HG03064 (cell line): Measurements from ENCODE around the gene TK2.
"Not testable (repeated sequence)": the region's sequence is repeated elsewhere in the genome, so short reads cannot be mapped to it uniquely, and the experiment has no call there.

Experiments used
- ATAC-seq: cut with Tn5 transposase; IDR thresholded peaks from one replicate; pipeline ENCODE4 v1.9.1; 2021; ENCODE audit warnings: low read depth; ENCODE audit not compliant: unreplicated experiment

Gene TK2

GRCh38 chr16:66508248-66508913, 41.5 kb downstream of the TK2 start:
- no peak for ATAC-seq

- no peak for ATAC-seq
Measured at GRCh38 chr16:66507731-66508239, 42.1 kb downstream of the TK2 start.

GRCh38 chr16:66503612-66504011, 46.3 kb downstream of the TK2 start:
- ATAC-seq = no peak

- no peak for ATAC-seq
Measured at GRCh38 chr16:66503030-66503429, 46.9 kb downstream of the TK2 start.

- ATAC-seq = no peak
Measured at GRCh38 chr16:66502020-66502913, 47.7 kb downstream of the TK2 start.

- not testable (repeated sequence) for ATAC-seq
Measured at GRCh38 chr16:66501563-66501962, 48.4 kb downstream of the TK2 start.

GRCh38 chr16:66497921-66498320, 52.0 kb downstream of the TK2 start:
- ATAC-seq = not testable (repeated sequence)

GRCh38 chr16:66496226-66496625, 53.7 kb downstream of the TK2 start:
- ATAC-seq = not testable (repeated sequence)

- no peak for ATAC-seq
Measured at GRCh38 chr16:66495440-66495839, 54.5 kb downstream of the TK2 start.

GRCh38 chr16:66494916-66495315, 55.0 kb downstream of the TK2 start:
- ATAC-seq = no peak

GRCh38 chr16:66493490-66494401, 56.2 kb downstream of the TK2 start:
- ATAC-seq = no peak

- ATAC-seq = no peak
Measured at GRCh38 chr16:66491716-66492064, 58.2 kb downstream of the TK2 start.

- no peak for ATAC-seq
Measured at GRCh38 chr16:66490774-66491715, 58.9 kb downstream of the TK2 start.

- ATAC-seq = no peak
Measured at GRCh38 chr16:66489818-66490217, 60.1 kb downstream of the TK2 start.

GRCh38 chr16:66489385-66489784, 60.5 kb downstream of the TK2 start:
- ATAC-seq = no peak

- ATAC-seq = no peak
Measured at GRCh38 chr16:66488505-66488904, 61.4 kb downstream of the TK2 start.

- no peak for ATAC-seq
Measured at GRCh38 chr16:66487580-66488275, 62.2 kb downstream of the TK2 start.

- no peak for ATAC-seq
Measured at GRCh38 chr16:66486773-66487579, 62.9 kb downstream of the TK2 start.
